Measurements from ENCODE around the gene SDHD. TPM values are rescaled to one million over a fixed set of nuclear protein-coding genes. Genes with fewer than 3 reads are reported as not detected.
A peak's percentile ranks its signal among the peaks of the same experiment; 100 is the strongest.

Gene SDHD
- total RNA-seq = 72.3 and 79.0 TPM in 2 replicates
- polyA plus RNA-seq = 169 and 190 TPM in 2 replicates
- 139 and 153 TPM in 2 replicates for polyA plus RNA-seq (2011; cell fraction: cytosol; rRNA removed)
- polyA plus RNA-seq (2011; cell fraction: nucleus; rRNA removed) = 65.4 and 89.7 TPM in 2 replicates
- 93.9 and 121 TPM in 2 replicates for polyA plus RNA-seq (2012)
- polyA minus RNA-seq = 260 and 279 TPM in 2 replicates
- 66.4 TPM for polyA minus RNA-seq (2011; cell fraction: cytosol; rRNA and poly(A)+ RNA removed)
- 21.3 and 39.3 TPM in 2 replicates for polyA minus RNA-seq (2011; cell fraction: nucleus; rRNA and poly(A)+ RNA removed)
- percentile 82 among the genes with signal in this experiment for Bru-seq, nascent RNA
- BruChase-seq, experiment 1, labeled RNA remaining after a 6-hour chase = percentile 99 among the genes with signal in this experiment
- BruChase-seq, experiment 2, labeled RNA remaining after a 2-hour chase = percentile 97 among the genes with signal in this experiment
- long read RNA-seq, transcript SDHD-201 (4 exons, 1,439 nt) = major isoform, 540 of 568 reads
- long read RNA-seq, partial matches to known transcripts = 11 of 568 reads
- long read RNA-seq, other reads (novel, unspliced or antisense) = 12 of 568 reads

DNA sequence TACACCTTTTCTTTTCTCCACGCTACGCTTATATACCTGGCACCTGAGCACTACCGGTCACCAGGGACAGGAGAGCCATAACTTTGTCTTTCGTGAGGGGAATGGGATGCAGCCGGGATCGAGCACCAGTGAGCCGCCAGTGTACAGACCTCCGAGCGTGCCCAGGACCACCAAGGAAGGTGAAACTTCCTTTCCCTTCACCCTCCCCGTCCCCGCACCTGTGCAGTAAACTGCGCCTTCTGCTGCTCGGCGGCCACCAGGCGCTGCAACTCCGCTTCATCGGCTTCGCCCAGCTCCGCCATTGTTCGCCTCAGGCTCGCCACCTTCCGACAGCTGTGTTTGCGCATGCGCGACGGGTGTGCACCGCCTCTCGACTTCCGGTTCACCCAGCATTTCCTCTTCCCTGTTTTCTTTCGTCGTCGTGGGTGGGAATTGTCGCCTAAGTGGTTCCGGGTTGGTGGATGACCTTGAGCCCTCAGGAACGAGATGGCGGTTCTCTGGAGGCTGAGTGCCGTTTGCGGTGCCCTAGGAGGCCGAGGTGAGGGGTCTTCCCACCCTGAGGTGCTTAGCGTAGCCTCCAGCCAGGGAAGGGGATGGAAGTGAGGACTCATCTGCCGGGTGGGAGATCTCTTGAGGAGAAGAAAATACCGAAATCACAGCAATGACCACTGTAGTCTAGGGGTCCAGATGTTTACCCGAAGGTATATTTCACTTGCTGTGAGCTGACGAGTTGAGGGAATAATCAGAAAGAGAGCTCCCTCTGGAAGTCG is at the start of gene SDHD, which contains the start of gene TIMM8B:
TSS of gene SDHD (plus strand) at position 452 of the 770 bp plus-strand sequence. CDS start at position 487, 35 bp downstream.
TSS of gene TIMM8B (minus strand) at position 335 of the 770 bp plus-strand sequence. CDS start at position 302, 33 bp downstream.
- Histone ChIP-seq H3K27ac (ENCODE audit: insufficient read depth, low read depth, low read length) (peak within 1 kb of the TSS; percentile 54), H3K4me1 (ENCODE audit: control insufficient read depth, extremely low read depth, insufficient read depth, low read length) (peaks cover 13% of the 10 kb centered on the region), H3K4me2 (ENCODE audit: insufficient read depth, low read length) (peak within 1 kb of the TSS; percentile 90), H3K36me3 (ENCODE audit: control insufficient read depth in 2 of 2, extremely low read depth in 1 of 2, insufficient read depth in 2 of 2, low read length in 2 of 2) (peaks cover 15 to 19% of the 10 kb centered on the region in 2 experiments), H3K27me3 (ENCODE audit: control insufficient read depth in 2 of 2, insufficient read depth in 2 of 2, low read length in 2 of 2) (no peaks in the 10 kb centered on the region), H3K9me1 (replicated peaks; ENCODE audit: control insufficient read depth, extremely low read depth, insufficient read depth, low read length) (no peaks in the 10 kb centered on the region), H3K79me2 (ENCODE audit: control insufficient read depth, insufficient read depth, low read length) (peaks cover 39% of the 10 kb centered on the region), H3K4me3 (replicated peaks in 1 of 3; ENCODE audit: insufficient read depth in 1 of 3, low read depth in 1 of 3, low read length in 3 of 3) (peak within 1 kb of the TSS; percentile 54 to 90 (median 86)), H2AFZ (ENCODE audit: low read depth, low read length) (peak within 1 kb of the TSS; percentile 61), H3K9me3 (replicated peaks; ENCODE audit: control insufficient read depth, insufficient read depth, low read length) (no peaks in the 10 kb centered on the region), H4K20me1 (replicated peaks; ENCODE audit: control insufficient read depth, extremely low read depth, insufficient read depth, low read length) (no peaks in the 10 kb centered on the region), H3K9ac (replicated peaks; ENCODE audit: extremely low read depth, insufficient read depth, low read length) (peak within 1 kb of the TSS; percentile 85)
- BruUV-seq (replicated peaks) = no TSS peak
- FAIRE-seq = peak; percentile 95
- dilution Hi-C loops (cut with MboI; ENCODE audit: extremely low pct_ligation_motif_present, low sequenced_read_pairs) (no loop called here), intact Hi-C loops (cut with micrococcal nuclease) (loop anchor here (1.0 to 10.0 kb wide), 8 partner anchors 12 to 482 kb away; partner anchors contain the start of genes BCO2, CFAP68, FDXACB1 and NKAPD1)
- peak; percentile 98 for DNase-seq (ENCODE audit: low read depth, low spot score)
- POLR2A ChIA-PET = no interaction called here
- CTCF ChIA-PET = interaction anchor here (1.0 to 1.9 kb wide), 4 partner anchors 27 to 216 kb away, joined by 3 to 9 read pairs (median 8); partner anchors contain the start of gene BCO2
- TF ChIP-seq JUN (IDR thresholded peaks at IDR 0.05; ENCODE audit: borderline replicate concordance, insufficient read depth, insufficient read length, low read depth) (peak; percentile 10), GATA2 (IDR thresholded peaks at IDR 0.05; ENCODE audit: insufficient read depth, insufficient read length, low read depth, low read length) (no peak), POLR2A (IDR thresholded peaks at IDR 0.05; ENCODE audit: low read depth, low read length) (peak; percentile 52), EZH2 (IDR thresholded peaks at IDR 0.05; ENCODE audit: borderline replicate concordance, low read depth, low read length, severe bottlenecking) (no peak), POLR2AphosphoS5 (IDR thresholded peaks at IDR 0.05; ENCODE audit: insufficient read depth, low read depth, low read length) (peak; percentile 90), MYC (IDR thresholded peaks at IDR 0.05; ENCODE audit: low read depth, low read length) (no peak), FOS (IDR thresholded peaks at IDR 0.05; ENCODE audit: borderline replicate concordance, insufficient read depth, low read length) (no peak)
- TF ChIP-seq, protein P1, sequence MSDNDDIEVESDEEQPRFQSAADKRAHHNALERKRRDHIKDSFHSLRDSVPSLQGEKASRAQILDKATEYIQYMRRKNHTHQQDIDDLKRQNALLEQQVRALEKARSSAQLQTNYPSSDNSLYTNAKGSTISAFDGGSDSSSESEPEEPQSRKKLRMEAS (IDR thresholded peaks at IDR 0.05; ENCODE audit: insufficient read depth, insufficient read length) = no peak
- TF ChIP-seq, protein P2, sequence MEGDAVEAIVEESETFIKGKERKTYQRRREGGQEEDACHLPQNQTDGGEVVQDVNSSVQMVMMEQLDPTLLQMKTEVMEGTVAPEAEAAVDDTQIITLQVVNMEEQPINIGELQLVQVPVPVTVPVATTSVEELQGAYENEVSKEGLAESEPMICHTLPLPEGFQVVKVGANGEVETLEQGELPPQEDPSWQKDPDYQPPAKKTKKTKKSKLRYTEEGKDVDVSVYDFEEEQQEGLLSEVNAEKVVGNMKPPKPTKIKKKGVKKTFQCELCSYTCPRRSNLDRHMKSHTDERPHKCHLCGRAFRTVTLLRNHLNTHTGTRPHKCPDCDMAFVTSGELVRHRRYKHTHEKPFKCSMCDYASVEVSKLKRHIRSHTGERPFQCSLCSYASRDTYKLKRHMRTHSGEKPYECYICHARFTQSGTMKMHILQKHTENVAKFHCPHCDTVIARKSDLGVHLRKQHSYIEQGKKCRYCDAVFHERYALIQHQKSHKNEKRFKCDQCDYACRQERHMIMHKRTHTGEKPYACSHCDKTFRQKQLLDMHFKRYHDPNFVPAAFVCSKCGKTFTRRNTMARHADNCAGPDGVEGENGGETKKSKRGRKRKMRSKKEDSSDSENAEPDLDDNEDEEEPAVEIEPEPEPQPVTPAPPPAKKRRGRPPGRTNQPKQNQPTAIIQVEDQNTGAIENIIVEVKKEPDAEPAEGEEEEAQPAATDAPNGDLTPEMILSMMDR (IDR thresholded peaks at IDR 0.05; ENCODE audit: extremely low read depth in 1 of 2, insufficient read depth in 1 of 2, low read depth in 1 of 2, low read length in 2 of 2) = peak; percentile 17 to 62
